ENCODE measurements around the gene CEMIP. TPM values are rescaled to one million over a fixed set of nuclear protein-coding genes. Genes with fewer than 3 reads are reported as not detected.

Gene CEMIP
- total RNA-seq, 2 donors from 2014 or later = 1.1 to 1.2 TPM

DNA sequence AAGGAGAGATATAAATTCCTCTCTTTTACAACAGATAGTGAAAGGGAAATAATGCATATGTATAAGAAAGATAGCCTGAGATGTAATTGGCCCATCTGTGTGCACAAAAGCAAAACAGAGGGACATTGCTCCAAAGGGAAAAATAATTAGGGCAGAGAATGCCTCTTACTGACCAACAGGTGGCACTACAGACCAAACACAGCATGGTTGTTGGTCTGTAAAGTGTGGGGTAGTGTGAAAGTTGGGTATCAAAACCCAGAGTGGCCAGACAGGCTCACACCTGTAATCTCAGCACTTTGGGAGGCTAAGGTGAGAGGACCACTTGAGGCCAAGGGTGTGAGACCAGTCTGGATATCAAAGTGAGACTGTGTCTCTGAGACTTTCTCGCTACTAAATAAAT, 217.1 kb downstream of the CEMIP start:
- Histone ChIP-seq H3K4me1 (ENCODE audit: control insufficient read depth in 1 of 2, low read depth in 2 of 2) (peaks cover 0 to 3% of the 10 kb centered on the region in 2 donors), H3K27me3 (replicated peaks; ENCODE audit: insufficient read depth) (no peaks in the 10 kb centered on the region), H3K4me3 (no peak overlapping the region), H3K36me3 (no peaks in the 10 kb centered on the region), H3K27ac (no peak overlapping the region), H3K9me3 (no peaks in the 10 kb centered on the region)
- DNase-seq (ENCODE audit: low spot score) (no peak), ATAC-seq (ENCODE audit: insufficient number of reproducible peaks, low FRiP score, low read depth) (no peak)
- TF ChIP-seq, protein P1, sequence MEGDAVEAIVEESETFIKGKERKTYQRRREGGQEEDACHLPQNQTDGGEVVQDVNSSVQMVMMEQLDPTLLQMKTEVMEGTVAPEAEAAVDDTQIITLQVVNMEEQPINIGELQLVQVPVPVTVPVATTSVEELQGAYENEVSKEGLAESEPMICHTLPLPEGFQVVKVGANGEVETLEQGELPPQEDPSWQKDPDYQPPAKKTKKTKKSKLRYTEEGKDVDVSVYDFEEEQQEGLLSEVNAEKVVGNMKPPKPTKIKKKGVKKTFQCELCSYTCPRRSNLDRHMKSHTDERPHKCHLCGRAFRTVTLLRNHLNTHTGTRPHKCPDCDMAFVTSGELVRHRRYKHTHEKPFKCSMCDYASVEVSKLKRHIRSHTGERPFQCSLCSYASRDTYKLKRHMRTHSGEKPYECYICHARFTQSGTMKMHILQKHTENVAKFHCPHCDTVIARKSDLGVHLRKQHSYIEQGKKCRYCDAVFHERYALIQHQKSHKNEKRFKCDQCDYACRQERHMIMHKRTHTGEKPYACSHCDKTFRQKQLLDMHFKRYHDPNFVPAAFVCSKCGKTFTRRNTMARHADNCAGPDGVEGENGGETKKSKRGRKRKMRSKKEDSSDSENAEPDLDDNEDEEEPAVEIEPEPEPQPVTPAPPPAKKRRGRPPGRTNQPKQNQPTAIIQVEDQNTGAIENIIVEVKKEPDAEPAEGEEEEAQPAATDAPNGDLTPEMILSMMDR (IDR thresholded peaks at IDR 0.05) = peak; percentile 17

DNA sequence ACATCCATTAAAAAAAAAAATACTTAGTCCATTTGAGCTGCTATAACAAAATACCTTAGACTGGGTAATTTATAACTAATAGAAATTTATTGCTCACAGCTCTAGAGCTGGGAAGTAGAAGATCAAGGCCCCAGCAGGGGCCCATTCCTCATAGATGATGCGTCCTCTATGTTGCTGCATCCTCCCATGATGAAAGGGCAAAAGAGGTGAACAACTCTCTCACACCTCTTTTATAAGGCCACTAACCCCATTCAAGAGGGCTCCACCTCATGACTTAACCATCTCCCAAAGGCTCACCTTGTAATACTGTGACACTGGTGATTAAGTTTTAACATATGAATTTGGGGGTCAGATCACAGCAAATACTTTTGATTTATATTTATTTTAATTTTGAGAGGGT, 218.5 kb downstream of the CEMIP start:
- ATAC-seq (ENCODE audit: insufficient number of reproducible peaks, low FRiP score, low read depth) (no peak), DNase-seq (ENCODE audit: low spot score) (no peak)
- H3K36me3 ChIP-seq = no peaks in the 10 kb centered on the region

DNA sequence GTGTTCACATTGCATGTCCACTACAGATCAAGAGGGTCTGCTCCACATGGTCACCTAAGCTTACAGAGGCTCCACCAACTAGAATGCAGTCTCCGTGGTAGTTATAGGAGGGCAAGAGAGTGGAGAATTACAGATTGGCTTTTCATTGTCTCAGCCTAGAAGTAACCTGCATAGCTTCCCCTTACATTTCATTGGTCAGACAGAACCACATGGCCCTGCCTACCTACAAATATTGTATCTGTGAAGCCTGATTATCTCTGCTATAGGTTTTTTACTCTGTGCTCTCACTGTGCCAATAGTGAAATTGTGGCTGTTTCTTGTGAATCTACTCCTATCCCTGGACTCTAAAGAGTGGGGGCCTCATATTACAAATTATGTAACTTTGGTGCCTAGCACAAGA, 219.1 kb downstream of the CEMIP start:
- no peak for DNase-seq (ENCODE audit: low spot score)
- peaks cover 10 to 14% of the 10 kb centered on the region in 2 donors for H3K4me1 ChIP-seq (ENCODE audit: control insufficient read depth in 1 of 2, low read depth in 2 of 2)
- H3K27me3 ChIP-seq (replicated peaks; ENCODE audit: insufficient read depth) = no peaks in the 10 kb centered on the region
- no peak overlapping the region for H3K27ac ChIP-seq
- no peak for ATAC-seq (ENCODE audit: insufficient number of reproducible peaks, low FRiP score, low read depth)
- no peaks in the 10 kb centered on the region for H3K9me3 ChIP-seq
- TF ChIP-seq, protein P1 (IDR thresholded peaks at IDR 0.05) = no peak
- H3K36me3 ChIP-seq = no peaks in the 10 kb centered on the region
- H3K4me3 ChIP-seq = no peak overlapping the region

More for the DNA sequence above, 218.5 kb downstream of the CEMIP start:
- Histone ChIP-seq H3K4me1 (ENCODE audit: control insufficient read depth in 1 of 2, low read depth in 2 of 2) (peaks cover 4 to 8% of the 10 kb centered on the region in 2 donors), H3K4me3 (no peak overlapping the region), H3K27me3 (replicated peaks; ENCODE audit: insufficient read depth) (no peaks in the 10 kb centered on the region), H3K9me3 (no peaks in the 10 kb centered on the region), H3K27ac (no peak overlapping the region)
- TF ChIP-seq, protein P1 (IDR thresholded peaks at IDR 0.05) = no peak

DNA sequence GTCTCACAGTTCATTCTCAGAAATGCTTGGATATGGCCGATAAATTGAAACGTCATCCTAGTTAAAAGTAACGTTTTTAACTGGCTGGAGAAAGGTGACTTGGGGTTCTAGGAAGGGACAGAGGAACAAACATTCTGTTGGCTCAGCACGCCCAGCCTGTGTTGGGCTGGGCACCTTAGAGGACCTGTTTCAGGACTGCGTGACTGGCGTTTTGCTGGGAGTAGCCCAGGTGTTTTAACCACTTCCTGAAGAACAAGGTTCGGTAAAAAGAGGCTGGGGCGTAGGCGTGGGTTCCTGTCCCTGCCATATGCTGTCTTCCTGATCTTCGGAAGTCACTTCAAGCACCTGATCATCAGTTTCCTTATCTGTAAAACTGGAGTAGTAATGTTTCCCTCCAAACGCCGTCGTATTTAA, 220.5 kb downstream of the CEMIP start:
- ATAC-seq (ENCODE audit: insufficient number of reproducible peaks, low FRiP score, low read depth) = no peak
- no peaks in the 10 kb centered on the region for H3K36me3 ChIP-seq
- H3K27ac ChIP-seq = peak overlapping the region; percentile 91 to 95
- H3K27me3 ChIP-seq (replicated peaks; ENCODE audit: insufficient read depth) = no peaks in the 10 kb centered on the region
- no peak for DNase-seq (ENCODE audit: low spot score)
- TF ChIP-seq, protein P1 (IDR thresholded peaks at IDR 0.05) = no peak
- no peaks in the 10 kb centered on the region for H3K9me3 ChIP-seq
- H3K4me3 ChIP-seq = peak overlapping the region; percentile 89
- peaks cover 12 to 27% of the 10 kb centered on the region in 2 donors for H3K4me1 ChIP-seq (ENCODE audit: control insufficient read depth in 1 of 2, low read depth in 2 of 2)

DNA sequence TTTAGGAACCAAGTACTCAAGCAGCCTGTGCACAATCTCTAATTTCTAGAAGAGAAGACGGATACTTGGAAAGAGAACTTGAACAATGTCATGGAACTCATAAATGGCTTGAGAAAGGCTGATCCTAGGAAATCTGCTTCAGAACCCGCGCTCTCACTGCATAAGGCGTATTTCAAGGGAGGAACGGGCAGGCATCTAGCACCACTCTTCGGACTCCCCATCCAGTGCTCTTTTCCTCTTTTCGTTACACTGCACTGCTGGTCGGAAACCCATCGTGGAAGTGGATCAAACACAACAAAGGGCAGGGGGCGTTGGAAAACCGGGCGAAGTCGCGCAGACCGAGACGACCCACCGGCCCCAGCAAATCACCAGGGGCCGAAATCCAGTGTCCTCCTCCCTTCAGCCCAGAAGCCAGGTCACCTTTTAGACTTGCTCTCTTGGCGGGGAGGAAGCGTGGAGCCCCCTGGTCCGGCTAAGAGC, 221.0 kb downstream of the CEMIP start:
- TF ChIP-seq, protein P1 (IDR thresholded peaks at IDR 0.05) = no peak
- Histone ChIP-seq H3K27ac (peak overlapping the region; percentile 91 to 95), H3K27me3 (replicated peaks; ENCODE audit: insufficient read depth) (no peaks in the 10 kb centered on the region), H3K4me3 (peak overlapping the region; percentile 89), H3K4me1 (ENCODE audit: control insufficient read depth in 1 of 2, low read depth in 2 of 2) (peaks cover 12 to 33% of the 10 kb centered on the region in 2 donors), H3K36me3 (no peaks in the 10 kb centered on the region), H3K9me3 (no peaks in the 10 kb centered on the region)
- no peak for DNase-seq (ENCODE audit: low spot score)
- peak; percentile 11 for ATAC-seq (ENCODE audit: insufficient number of reproducible peaks, low FRiP score, low read depth)

All from thoracic aorta (tissue), 2 donors.